ENCODE data around the gene VWF. TPM values are rescaled to one million over a fixed set of nuclear protein-coding genes. Genes with fewer than 3 reads are reported as not detected.
"Not testable (repeated sequence)": the region's sequence is repeated elsewhere in the genome, so short reads cannot be mapped to it uniquely, and the experiment has no call there.

The VWF gene
- total RNA-seq, 1 donor from 2014 or later, result 275 TPM

DNA sequence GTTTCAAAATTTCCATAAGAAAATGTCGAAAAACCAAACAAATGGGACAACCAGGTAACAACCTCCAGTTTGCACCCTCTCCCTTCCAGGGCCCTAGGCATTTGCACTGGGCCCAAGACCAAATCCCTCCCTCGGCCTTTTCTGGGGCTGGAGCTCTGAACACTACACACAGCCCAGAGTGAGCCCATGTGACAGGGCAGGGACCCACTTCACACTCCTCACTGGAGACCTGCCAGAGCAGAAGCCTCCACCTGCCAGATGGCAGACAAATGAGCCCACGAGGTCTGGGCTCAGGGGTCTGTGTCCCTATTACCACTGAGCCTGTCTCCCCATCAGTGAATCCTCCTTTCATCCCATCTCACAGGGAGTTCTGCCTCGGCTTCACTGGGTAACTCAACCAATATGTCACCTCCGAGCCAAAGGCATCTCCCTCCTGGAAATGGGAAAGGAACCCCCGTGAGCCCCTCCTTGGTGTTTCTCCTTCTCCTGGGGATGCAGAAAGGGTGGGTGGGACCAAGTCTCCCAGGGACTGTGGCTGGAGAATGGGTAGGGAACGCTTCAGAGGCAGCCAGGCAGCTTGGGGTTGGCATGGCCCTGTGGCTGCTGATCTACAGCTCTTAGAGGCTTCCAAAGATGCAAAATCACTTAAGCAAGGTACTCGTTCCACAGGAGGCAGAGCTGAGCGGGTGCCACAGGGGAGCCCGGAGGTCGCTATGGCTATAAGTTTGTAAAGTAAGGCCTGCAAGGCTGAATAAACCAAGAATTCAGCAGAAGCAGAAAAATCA, 10.6 kb downstream of the VWF start:
- intact Hi-C loops (cut with micrococcal nuclease), result no loop called here
- DNase-seq, result no peak

DNA sequence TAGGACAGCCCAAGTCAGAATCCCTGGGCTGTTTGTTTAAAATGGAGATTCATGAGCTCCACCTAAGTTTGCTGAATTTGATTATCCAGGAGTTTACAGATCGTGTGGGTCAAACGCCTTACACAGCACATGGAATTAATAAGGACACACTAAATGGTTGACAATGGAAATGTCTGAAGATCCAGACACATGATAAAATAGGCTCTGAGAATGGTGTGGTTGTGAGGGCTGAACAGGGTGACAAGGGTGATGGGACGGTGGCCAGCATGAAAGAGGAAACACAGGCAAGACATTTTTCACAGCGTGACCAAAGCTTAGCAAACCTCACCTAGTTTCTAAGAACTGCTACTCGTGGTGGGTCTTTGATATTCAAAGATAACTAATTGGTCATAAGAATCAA, 12.5 kb downstream of the VWF start:
- ATAC-seq, result no peak
- intact Hi-C loops (cut with micrococcal nuclease), result no loop called here
- DNase-seq, result no peak

More for the DNA sequence above, 10.6 kb downstream of the VWF start:
- ATAC-seq, result peak; percentile 29

DNA sequence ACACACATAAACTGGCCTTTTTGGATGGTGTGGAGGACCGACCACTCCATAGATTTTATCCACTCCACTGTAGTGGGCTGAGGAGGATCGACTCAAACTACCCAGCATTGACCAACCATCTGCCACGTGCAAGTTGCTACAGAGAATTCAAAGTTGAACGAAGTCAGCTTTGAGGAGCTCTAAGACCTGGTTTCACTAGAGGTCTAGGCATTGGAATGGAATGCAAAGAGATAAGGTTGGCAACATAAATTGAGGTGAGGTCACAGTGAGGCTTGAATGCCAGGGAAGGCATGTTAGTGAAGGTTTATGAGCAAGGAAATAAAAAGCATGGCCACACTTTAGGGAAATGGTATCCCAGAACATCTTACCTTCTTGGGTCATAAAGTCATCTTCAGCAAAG, 14.5 kb downstream of the VWF start:
- ATAC-seq, result no peak
- DNase-seq, result no peak
- intact Hi-C loops (cut with micrococcal nuclease), result no loop called here

DNA sequence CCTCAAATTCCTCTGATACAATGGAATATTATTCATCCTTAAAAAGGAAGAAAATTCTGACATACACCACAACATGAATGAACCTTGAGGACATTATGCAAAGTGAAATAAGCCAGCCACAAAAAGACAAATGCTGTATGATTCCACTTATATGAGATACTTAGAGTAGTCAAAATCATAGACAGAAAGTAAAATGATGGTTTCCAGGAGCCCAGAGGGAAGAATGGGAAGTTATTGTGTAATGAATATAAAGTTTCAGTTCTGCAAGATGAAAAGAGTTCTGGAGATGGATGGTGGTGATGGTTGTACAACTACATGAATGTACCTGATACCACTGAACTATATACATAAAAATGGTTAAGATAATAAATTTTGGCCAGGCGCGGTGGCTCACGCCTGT, 18.3 kb downstream of the VWF start:
- no peak for ATAC-seq
- intact Hi-C loops (cut with micrococcal nuclease), result no loop called here
- DNase-seq, result no peak

DNA sequence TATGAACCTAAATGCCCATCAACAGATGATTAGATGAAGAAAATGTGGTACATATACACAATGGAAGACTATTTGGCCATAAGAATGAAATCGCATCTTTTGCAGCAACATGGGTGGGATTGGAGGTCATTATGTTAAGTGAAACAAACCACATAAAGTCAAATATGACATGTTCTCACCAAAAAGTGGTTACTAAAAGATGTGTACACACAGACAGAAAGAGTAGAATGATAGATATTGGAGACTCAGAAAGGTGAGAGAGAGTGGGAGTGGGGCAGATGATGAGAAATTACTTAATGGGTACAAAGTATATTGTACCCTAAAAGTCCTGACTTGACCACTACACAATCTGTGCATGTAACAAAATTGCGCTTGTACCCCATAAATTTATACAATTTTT, 19.6 kb downstream of the VWF start:
- DNase-seq (no peak), ATAC-seq (no peak)
- intact Hi-C loops (cut with micrococcal nuclease), result no loop called here

DNA sequence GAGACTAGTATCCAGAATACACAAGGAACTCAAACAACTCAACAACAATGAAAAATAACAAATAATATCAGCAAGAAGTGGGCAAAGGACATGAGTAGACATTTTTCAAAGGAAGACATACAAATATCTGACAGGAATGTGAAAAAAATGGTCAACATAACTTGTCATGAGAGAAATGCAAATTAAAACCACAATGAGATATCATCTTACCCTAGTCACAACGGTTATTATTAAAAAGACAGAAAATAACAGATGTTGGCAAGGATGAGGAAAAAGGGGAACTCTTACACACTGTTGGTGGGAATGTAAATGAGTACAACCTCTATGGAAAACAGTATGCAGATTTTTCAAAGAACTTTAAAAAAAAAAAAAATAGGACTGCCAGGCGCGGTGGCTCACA, 20.4 kb downstream of the VWF start:
- intact Hi-C loops (cut with micrococcal nuclease), result no loop called here
- DNase-seq, result no peak

DNA sequence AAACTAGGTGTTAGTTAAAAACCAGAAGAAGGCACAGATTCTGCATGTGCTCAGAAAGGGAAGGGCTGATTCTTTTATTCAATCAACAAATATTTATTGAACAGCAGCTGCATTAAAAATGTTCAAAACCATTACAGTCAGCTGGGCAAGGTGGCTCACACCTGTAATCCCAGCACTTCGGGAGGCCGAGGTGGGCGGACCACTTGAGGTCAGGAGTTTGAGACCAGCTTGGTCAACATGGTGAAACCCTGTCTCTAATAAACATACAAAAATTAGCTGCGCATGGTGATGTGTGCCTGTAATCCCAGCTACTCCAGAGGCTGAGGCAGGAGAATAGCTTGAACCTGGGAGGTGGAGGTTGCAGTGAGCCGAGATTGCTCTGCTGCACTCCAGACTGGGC, 22.4 kb downstream of the VWF start:
- ATAC-seq; intact Hi-C loops (cut with micrococcal nuclease); DNase-seq: not testable (repeated sequence)

More for the DNA sequence above, 20.4 kb downstream of the VWF start:
- no peak for ATAC-seq

DNA sequence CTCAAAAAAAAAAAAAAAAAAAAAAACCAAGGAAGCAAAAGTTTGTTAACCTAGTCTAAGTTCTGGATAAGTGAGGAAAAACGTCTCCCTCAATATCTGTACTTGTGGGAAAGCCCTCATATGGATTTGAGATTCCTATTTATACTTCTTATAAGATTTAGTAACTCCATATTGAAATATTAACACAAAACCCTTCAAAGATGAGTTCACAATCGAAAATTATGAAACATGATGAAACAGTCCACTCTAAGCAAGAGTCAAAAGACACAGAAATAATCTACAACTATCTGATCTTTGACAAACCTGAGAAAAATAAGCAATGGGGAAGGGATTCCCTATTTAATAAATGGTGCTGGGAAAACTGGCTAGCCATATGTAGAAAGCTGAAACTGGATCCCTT, 25.2 kb downstream of the VWF start:
- ATAC-seq, result no peak
- intact Hi-C loops (cut with micrococcal nuclease), result no loop called here

DNA sequence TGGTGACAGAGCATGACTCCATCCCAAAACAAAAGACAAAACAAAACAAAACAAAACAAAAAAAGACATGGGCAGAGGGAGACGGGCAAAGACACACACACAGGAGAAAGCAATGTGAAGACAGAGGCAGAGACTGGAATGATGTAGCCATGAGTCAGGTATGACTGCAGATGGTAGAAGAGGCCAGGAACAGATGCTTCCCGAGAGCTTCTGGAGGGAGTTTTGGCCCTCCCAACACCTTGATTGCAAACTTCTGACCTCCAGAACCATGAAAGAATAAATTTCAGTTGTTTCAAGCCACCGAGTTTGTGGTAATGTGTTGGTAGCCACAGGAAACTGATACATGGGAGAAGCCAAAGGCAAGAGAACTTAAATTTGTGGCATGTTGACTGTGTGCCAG, 27.1 kb downstream of the VWF start:
- no peak for ATAC-seq
- no peak for DNase-seq
- intact Hi-C loops (cut with micrococcal nuclease), result no loop called here

More for the DNA sequence above, 25.2 kb downstream of the VWF start:
- no peak for DNase-seq

DNA sequence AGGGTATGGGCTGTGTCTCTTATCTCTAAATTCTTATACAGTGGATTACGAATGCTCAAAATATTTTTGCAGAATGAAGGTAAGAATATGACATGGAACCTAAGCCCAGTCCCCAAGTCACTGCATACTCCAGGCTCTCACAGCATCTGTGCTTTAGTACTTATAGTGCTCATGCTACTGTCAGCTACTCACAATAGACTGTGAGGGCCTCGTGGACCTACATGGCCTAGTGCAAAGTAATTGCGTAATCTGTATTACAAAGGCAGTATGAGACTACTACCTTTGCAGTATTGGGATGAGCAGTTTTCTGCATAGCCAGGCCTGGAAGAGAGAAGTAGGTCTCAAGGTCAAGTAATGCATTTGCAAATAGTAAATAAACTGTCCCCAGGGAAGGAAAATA, 27.9 kb downstream of the VWF start:
- ATAC-seq, result no peak
- intact Hi-C loops (cut with micrococcal nuclease), result no loop called here
- no peak for DNase-seq

DNA sequence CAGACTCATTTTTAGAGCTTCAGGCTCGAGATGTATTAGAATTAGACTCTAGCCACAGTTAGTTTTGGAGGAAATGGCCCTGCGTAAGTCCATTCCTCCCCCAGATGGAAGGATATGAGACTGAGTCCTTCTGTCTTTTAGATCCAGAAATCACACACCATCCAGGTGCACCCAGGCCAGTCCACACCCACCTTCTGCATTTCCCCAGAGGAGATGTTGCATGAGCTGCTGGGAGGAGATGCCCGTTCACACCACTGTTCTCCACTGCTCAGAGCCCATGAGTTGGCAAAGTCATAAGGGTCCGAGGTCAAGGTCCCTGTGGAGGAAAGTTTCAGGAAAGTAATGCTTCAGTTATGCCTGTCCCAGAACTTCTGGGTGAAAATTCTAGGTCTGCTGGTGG, 29.2 kb downstream of the VWF start:
- no peak for DNase-seq
- intact Hi-C loops (cut with micrococcal nuclease), result no loop called here
- ATAC-seq, result no peak

DNA sequence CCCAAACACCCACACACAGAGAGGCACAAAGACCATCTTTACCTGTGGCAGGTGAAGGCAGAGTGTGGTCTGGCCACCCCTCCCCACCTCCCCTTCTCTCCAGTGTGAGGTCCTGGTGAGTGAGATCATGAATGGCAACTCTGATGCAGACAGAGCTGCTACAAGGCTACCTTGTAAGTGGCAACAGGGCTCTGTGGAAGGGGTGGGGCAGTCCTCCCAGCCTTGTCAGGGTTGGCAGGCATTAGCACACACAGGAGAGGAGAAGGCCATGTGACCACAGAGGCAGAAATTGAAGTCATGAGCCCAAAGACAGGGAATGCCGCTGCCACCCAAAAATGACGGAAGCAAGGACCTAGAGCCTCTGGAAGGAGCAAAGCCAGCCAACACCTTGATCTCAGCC, 30.7 kb downstream of the VWF start:
- DNase-seq, result no peak
- ATAC-seq, result no peak
- intact Hi-C loops (cut with micrococcal nuclease), result no loop called here

DNA sequence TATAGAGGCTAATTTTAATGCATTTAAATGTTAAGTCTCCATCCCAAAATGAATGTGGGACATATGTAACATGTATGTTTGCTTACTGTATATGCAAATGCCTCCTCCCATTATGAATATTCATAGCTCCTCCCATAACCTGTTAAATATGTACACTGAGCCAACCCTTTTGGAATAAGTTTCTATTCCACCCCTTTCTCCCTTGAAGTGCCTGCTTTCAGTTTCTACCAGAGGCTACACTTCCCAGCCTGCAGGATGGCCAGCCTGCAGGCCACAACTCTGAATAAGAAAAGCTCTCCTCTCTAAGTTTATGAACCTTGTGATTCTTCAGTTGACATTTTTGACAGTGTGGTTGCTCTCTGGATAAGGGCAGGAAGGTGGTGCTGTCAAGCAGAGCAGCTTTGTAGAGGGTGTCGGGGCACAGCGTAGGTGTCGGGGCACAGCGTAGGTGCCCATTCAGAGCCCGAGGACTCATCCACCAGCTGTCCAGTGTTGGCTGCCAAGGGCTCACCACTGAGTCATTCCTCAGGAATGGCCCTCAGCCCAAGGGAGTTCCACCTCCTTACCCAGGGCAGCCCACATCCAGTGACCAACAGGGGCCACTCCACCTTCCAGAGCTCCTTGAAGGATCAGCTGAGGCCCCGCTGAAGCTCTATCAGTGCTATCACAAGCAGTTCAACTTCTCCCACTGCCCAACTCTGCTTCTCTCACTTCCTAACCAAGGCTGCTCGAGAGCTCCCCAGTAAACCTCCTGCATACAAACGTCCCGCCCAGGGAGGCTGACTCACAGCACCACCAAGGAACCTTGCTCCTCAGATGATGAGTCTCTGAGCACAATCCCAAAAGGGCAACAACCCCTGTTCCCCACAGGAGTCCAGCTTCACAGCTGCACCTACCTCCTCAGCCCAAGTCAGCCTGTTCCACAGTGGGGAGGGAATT, 31.4 kb downstream of the VWF start:
- ATAC-seq (peak; percentile 29), DNase-seq (no peak)
- intact Hi-C loops (cut with micrococcal nuclease), result no loop called here

DNA sequence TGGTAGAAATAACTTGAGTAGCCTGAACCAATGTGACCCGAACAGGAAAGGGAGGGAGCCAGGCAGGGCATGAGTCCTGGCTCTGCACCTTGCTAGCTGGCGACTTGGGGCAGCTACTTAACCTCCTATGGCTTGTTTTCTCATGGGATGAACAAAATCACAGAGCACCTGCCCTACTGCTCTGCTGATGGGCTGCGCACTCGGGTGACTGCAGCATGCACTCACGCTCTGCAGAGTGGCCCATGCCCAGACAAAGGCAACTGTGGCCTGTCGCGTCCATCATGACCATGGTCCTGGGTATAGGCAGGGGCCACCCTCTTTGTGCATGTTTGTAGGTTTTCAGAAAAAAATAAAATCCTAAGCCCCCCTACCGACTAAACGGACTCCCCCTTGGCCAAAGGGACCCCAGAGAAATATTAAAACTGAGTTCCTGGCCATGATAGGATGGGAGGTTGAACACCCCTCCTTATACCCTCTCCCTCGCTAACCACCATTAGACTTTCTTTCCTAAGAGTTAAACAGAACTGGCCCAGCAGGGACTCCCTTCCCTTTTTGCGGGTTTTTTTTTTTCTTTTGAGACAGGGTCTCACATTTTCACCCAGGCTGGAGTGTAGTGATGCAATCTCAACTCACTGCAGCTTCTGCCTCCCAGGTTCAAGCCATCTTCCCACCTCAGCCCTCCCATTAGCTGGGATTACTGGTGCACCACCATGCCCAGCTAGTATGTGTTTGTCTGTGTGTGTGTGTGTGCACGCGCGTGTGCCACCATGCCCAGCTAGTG, 32.5 kb downstream of the VWF start:
- ATAC-seq, result no peak
- DNase-seq, result no peak
- intact Hi-C loops (cut with micrococcal nuclease), result no loop called here

DNA sequence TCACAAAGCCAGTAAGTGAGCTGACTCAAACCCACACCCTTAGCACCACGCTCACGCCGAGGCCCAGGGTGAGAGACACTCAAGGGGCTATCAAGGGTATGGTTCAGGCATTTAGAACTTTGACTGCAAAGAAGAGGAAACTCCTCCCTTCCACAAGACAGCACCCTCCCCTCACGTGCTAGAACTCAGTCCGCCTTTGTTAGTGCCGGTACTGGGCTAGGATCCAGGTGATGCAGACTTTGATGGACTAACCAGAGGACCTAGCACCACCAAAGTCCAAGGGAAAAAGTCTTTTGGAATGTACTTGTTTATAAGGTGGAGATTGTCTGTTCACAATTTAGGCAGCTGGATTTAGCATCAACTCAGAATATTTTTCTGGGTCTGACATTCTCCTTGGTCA, 33.7 kb downstream of the VWF start:
- DNase-seq (no peak), ATAC-seq (peak; percentile 72)
- intact Hi-C loops (cut with micrococcal nuclease), result no loop called here

DNA sequence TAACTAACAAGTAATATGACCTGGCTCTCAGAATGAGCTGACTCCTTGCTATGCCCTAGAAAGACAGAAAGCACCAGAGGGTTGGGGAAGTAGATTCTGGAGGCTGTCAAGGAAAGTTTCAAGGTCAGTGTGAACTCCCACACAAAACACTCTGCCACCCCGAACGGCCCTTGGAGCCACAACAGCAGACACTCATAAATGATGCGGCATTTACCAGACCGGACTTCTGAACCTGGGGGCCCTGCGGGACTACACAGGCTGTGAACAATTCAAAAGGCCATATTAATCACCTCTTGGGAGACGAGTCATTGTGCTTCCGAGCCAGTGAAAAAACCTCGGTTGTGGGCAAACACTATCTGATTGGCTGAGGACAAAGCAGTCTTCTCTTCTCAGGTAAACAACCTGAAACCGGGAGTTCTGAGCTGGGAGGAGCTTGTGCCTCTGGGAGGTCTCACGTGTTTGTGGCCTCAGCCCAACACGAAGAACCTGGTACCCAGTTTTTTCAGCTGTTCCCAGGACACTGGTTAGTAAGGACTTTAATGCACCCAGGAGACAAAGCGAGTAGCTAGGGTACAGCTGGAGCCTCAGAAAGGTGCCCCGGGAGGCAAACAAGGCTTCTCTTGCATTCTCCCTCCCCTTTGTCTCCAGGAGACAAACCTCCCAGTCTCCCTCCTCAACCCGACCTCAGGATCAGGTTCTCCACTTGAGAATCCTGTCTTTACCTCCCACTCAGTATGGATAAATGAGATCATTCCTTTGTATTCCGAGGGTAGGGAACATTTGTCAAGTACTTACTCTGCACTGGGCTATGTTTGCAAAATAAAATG, 35.3 kb downstream of the VWF start:
- no peak for ATAC-seq
- no peak for DNase-seq
- intact Hi-C loops (cut with micrococcal nuclease), result no loop called here

DNA sequence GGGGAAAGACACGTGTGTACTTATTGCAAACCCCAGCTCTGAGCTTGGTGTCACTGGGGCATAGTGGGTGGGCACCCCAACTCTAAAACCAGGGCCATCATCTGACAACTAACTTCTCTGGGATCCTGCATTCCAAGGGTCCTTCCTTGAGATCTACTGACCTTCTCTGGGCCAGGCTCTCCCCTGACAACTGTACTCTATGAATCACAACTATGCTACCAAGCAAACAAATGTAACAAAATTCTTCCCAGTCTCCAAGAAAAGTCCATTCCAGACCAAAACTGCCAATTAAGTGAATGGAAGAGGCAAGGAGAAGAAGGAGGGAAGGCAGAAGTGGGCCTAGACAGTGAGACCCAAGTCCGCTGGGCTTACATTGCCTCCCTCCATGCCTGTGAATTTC, 38.2 kb downstream of the VWF start:
- DNase-seq (no peak), ATAC-seq (no peak)
- intact Hi-C loops (cut with micrococcal nuclease), result no loop called here

DNA sequence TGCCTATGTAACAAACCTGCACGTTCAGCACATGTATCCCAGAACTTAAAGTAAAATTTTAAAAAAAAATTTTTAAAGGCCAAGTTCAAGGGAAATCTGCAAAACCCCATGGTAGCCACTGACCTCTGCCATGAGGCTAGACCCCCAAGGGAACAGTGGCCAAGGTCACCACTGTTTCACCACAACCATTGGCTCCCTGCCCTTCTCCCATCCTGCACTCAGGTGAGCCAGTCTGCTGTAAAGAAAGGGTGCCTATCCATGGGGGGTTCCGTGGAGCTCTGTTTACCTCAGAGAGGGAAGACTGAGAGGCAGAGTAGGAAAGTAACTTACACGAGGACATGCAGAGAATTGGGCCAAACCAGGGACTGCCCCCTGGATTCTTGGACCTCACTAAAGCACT, 38.6 kb downstream of the VWF start:
- intact Hi-C loops (cut with micrococcal nuclease), result no loop called here
- ATAC-seq, result no peak
- no peak for DNase-seq

DNA sequence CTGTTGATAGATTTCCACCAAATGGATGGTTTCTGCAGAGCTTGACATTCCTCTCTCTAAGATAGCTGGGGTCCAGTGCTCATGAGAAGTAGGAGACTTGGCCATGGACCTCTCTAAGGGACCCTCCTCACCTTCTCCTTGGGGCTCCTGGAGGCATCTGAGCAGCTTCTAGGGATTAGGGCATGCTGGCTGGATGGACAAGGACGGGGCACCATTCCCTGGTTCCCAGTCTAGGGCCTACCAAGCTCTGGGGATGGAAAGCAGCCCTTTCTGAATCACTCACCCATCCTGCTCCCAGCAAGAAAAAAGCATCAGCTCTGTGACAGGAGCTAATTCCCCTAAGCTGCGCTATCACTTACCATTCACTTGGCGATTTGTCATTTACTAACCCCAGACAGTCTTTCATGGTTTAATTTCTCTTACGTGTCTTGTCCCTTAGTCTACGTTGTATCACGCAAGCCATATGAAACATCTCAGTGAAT, 39.5 kb downstream of the VWF start:
- intact Hi-C loops (cut with micrococcal nuclease), result no loop called here

More for the DNA sequence above, 39.5 kb downstream of the VWF start:
- DNase-seq (no peak), ATAC-seq (no peak)
